Bone marrow (tissue), 2 donors: ENCODE data around the gene STRN.
"Not testable (repeated sequence)": the region's sequence is repeated elsewhere in the genome, so short reads cannot be mapped to it uniquely, and the experiment has no call there.

Source experiments
- DNase-seq, 2 donors: peaks; one replicate each; lab custom pipeline; 2025; lab: John Stamatoyannopoulos, UW

The STRN gene

GRCh38 chr2:36834731-36835524 is 131.4 kb downstream of the STRN start:
- DNase-seq: no peak

DNA sequence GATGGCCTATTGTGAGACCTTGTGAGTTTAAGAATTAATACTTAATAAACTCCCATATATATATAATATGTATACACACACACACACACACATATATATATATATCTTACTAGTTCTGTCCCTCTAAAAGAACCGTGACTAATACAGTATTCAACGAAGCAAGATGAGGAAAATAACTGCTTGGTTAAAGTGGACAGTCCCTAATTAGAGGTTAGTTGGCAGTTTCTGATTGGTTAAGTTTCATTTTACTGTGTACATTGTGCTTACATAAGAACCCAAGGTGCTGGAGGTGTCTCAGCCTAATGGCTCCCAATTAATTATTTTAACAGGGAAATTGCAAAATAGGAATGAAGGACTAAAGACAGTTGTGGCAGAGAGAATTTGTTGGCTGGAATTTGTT is 132.1 kb downstream of the STRN start:
- DNase-seq: no peak

DNA sequence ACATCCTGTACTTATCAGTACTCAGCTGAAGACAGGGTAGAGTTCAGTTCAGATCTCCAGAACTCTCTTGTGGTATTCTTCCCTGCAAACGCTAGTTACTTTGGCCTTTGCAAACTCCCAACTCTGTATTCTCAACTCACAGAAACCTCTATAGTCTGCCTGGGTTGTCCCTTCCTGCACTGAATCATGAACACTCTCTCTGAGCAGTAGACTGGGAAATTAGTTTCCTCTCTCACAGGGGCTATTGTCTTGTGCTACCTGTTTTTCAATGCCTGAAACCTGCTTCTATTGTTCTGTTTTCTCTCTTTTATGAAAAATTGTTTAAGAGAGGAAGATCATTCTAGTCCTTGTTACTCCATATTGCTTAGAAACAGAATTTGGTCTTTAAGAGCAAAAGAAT is 135.2 kb downstream of the STRN start:
- DNase-seq: no peak

GRCh38 chr2:36824683-36825082 is 141.7 kb downstream of the STRN start:
- not testable (repeated sequence) for DNase-seq

DNA sequence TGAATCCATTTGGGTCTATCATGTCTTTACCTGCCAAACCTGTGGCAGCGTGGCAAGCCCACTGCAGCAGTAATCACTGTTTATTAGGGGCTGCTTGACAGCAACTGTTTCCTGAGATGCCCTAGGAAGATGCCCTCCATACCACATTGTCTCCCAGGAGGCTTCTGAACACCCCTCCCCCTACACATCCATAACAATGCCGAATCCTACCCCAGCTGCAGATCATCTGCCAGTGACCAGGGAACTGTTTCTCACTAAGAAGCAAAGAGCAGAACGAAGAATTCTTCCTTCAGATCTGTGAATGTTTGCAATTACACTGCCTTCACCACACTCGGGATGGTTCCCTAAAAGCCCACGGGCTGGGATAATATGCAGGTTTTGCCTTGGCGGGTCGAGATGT is 142.1 kb downstream of the STRN start:
- no peak for DNase-seq

- no peak for DNase-seq
These were observed 142.5 kb downstream of the STRN start for GRCh38 chr2:36823862-36824261.

DNA sequence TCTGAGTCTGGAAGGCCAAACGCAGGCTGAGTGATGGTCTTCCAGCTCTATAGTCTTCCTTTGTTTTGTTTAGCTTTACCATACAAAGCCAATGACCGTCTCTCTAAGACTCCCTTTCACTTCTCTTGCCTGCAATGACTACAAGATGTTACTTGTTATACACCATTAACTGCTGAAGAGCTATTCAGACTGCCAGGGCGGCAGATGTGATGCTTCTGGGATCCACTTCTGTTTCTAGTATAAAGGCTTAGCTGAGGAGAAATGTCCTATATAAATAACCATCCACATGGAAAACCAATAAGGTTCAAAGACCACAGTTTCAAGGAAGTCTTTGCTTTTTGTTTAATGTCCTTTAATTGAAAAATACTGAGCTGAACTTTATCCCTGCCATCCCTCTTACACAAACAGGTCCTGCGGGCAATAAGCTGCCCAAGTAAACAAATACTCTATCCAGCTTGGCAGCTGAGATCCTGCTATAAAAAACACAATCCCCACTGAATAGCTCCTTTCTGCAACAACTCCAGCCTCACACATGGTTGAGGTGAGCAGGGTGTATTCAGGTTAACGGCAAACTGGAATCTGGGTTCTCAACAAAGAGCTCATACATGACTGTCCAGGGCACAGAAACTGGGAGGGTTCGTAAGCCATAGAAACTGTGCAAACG is 145.3 kb downstream of the STRN start:
- no peak for DNase-seq

DNA sequence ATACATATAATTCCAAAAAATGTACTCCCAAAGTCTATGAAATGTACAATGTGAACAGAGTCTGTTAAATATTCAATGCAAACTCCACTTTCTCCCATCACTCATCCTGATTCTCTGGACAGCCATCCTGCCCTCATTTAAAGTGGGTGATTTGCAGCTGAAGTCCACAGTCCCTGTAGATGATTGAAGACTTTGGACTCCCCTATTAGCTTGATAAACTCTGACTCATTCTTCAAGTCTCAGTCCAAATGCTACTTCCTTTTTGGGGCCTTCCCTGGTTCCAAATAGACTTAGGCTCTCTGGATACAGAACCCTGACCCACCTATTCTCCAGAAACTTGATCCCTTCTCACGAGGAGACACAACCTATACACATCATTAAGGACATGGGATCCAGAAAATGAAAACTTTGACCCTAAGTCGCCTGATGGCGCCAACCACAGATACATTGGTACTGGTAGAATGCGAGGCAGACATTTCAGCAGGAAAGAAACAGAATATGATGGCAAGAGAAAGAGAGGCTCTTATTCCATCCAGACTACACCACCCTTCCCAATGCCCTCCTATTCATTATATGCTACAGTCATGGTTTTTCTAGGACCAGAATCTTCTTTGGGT is 147.1 kb downstream of the STRN start:
- DNase-seq: no peak

- DNase-seq: no peak
These were observed 147.8 kb downstream of the STRN start for GRCh38 chr2:36818542-36818941.

GRCh38 chr2:36812196-36812595 is 154.1 kb downstream of the STRN start:
- no peak for DNase-seq

GRCh38 chr2:36811071-36811470 is 155.3 kb downstream of the STRN start:
- DNase-seq: no peak

DNA sequence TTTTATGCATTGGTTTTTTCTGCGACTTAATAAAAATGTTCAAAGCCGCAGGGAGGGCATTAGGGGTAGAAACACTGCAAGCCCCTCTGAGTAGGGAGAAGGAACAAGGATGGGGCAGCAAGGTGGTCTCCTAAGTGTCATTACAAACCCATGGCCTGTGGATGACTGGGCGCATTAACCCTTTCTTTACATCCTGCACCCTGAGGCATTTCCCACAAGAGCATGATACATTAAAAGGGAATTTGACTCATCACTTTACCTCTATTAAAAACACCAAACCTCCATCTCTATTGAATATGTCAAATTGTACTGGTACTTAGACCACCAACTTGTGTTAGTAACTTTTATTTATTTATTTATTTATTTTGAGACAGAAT is 157.3 kb downstream of the STRN start:
- no peak for DNase-seq

DNA sequence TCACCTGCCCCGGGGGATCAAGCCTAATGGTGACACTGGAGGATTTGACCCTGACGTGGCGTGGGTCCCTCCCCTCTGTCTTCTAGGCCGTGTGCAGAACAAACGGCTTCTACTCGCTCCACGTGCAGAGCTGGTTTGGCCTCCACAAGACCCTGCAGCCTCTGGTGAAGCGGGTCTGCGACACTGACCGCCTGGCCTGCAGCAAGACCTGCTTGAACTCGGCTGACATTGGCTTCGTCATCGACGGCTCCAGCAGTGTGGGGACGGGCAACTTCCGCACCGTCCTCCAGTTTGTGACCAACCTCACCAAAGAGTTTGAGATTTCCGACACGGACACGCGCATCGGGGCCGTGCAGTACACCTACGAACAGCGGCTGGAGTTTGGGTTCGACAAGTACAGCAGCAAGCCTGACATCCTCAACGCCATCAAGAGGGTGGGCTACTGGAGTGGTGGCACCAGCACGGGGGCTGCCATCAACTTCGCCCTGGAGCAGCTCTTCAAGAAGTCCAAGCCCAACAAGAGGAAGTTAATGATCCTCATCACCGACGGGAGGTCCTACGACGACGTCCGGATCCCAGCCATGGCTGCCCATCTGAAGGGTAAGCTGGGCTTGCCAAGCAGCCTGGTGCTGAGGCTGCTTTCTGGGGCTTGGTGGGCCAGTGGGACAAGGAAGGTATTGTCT is 157.8 kb downstream of the STRN start:
- DNase-seq: no peak

GRCh38 chr2:36807223-36807886 is 159.0 kb downstream of the STRN start:
- no peak for DNase-seq

GRCh38 chr2:36805635-36806224 is 160.6 kb downstream of the STRN start:
- no peak for DNase-seq

- DNase-seq: no peak
These were observed 163.4 kb downstream of the STRN start for GRCh38 chr2:36802952-36803351.

- no peak for DNase-seq
These were observed 165.2 kb downstream of the STRN start for GRCh38 chr2:36801088-36801487.

- DNase-seq: no peak
These were observed 166.0 kb downstream of the STRN start for GRCh38 chr2:36800381-36800780.

- DNase-seq: no peak
These were observed 167.6 kb downstream of the STRN start for GRCh38 chr2:36798724-36799123.

- DNase-seq: no peak
These were observed 168.8 kb downstream of the STRN start for GRCh38 chr2:36797324-36798070.
